Stimulated activated CD8-positive, alpha-beta memory T cell treated with anti-CD3 and anti-CD28 coated beads, Interleukin-12 subunit alpha, Interleukin-12 subunit beta, amount 100 ng/mL, for 4 hours (primary cell): Measurements from ENCODE around the gene OR5B2.
"Not testable (repeated sequence)": the region's sequence is repeated elsewhere in the genome, so short reads cannot be mapped to it uniquely, and the experiment has no call there.

Experiments used
- DNase-seq: peaks from one replicate; pipeline ENCODE4 v3.0.0-alpha.2; 2020; ENCODE audit warnings: low read depth

The OR5B2 gene

DNA sequence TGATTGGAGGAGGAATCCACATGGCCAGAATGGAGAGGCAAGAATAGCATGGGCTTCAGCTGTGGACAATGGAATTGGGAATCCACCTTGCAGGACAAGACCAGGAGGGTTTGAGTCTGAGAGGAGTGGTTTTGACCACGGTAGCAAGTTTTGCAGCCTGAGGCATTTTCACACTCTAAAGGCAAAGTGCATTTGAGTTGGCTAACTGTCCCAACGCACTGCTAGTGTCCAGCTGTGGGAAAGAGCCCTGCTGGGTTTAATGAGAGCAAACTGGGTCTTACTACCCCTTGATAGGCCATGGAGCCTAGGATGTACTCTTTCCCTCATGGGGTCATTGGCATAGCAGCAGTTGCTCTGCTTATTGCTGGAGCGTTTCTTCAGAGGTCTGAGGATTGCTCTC, at the start of gene OR5B2:
OR5B2 (minus strand) TSS at position 101 of the 400 bp plus-strand sequence. CDS start 4,860 bp downstream, outside the sequence.
- DNase-seq = no peak

DNA sequence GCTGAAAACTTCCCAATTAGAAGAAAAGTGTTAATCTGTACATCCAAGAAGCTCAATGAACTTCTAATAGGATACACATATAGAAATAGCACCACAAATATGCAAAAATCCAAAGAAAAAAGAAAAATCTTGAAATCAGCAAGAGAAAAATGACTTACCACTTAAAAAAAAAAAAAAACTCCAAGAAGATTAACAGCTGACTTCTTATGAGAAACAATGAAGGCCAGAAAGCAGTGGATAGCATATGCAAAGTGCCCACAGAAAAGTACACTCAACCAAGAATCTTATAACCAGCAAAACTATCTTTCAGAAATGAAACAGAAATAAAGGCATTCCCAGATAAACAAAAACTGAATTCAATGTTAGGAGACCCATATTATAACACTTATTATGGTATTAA, 44.0 kb upstream of the OR5B2 start:
- DNase-seq = no peak

DNA sequence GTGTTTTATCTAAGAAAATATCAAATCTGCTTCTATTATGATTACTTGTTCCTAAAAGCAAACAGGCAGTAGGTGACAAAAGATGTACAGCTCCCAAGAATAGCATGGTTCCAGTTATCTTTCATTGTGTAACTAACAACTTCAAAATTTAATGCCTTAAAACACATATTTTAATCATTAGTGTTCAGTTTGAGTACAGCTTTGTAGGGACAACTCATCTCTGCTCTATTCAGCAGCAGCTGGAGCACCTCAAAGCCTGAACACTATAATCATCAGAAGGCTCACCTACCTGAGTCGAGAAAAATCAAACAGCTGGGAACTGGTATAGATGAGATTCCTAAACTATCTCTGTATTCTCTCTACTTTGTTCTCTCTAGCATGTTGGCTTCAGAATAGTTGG, 38.4 kb upstream of the OR5B2 start:
- no peak for DNase-seq

DNA sequence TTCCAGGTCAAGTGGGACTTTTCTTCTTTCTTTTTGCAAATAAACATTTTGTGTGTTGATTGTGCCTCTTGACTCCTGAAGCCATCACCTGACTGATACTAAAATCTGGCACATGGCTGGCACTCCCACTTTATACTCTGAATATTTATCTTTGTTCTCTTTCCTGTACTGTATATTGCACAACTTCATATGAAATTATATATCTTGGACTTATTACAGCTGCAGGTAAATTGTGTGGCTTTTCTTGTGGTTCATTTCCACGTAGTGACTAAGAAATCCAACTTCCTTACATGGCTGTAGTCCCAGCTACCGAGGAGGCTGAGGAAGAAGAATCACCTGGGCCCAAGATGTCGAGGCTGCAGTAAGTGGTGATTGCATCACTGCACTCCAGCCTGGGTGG, 37.8 kb upstream of the OR5B2 start:
- no peak for DNase-seq

DNA sequence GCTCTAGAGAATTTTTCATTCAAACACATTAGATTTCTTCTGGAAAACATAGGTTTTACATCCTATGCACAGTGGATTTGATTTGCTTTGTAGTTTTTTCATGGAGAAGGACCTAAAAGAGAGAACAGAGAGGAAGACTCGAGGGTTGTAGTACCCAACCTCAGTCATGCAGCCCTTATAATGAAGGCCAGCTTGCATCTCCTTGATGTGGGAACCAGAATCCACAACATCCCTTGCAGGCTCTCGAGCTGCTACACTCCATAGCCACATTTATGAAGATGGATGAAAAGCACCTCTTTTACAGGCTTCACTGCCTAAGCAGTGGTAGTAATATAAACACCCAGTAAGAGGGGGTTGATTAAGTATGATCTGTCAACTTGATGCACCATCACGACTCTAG, 23.7 kb upstream of the OR5B2 start:
- DNase-seq = no peak

DNA sequence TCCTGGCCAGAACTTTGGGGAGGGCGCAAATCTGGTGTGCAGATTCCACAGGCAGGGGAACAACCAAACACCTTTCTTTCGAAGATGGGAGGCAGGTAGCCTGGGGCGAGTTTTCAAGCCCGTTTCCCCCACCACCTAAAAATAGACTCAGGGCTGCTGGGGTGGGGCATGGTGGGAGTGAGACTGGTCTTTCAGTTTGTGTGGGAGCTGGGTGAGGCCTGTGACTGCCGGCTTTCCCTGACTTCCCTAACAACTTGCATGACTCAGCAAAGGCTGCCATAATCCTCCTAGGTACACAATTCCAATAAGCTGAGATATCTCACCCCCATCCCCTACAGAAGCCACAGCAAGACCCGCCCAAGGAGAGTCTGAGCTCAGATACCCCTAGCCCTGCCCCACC, 18.4 kb upstream of the OR5B2 start:
- no peak for DNase-seq

DNA sequence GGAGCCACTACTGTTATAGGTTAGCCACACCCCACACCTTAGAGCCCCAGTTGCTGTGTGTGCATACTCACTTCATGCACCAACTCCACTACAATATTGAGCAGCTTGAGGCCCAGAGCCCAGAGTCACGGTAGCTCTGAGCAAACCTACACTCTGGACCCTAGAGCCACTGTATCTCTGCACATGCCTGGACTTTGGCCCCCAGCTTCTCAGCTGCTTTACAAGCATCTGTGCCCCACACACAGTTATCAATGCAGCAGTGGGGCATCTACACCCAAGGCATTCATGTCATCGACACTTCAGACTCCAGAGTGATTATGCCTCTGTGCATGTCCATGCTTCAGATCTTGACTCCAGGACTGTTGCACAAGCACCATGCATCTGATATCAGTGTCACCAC, 16.4 kb upstream of the OR5B2 start:
- no peak for DNase-seq

DNA sequence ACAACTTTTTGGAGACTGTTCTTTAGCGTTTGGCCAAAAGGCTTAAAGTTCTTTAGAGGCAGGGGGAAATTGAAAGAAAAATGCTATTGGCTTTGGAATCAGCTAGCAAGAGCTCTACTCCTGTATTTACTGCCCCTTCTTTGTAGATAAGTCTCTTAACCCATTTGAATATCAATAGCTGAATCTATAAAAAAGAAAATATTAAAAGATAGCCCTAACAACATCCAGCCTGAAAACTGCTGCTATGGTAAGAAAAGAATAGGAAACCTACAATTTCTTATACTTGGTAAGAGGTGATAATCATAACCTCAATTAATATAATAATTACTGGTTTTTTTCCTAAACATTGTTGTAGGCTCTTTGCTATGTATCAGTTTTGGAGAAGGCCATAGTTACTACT, 14.2 kb upstream of the OR5B2 start, which contains the start of gene OR5B12:
OR5B12 (minus strand) TSS at position 101 of the 400 bp plus-strand sequence. CDS start 2,085 bp downstream, outside the sequence.
- no peak for DNase-seq

DNA sequence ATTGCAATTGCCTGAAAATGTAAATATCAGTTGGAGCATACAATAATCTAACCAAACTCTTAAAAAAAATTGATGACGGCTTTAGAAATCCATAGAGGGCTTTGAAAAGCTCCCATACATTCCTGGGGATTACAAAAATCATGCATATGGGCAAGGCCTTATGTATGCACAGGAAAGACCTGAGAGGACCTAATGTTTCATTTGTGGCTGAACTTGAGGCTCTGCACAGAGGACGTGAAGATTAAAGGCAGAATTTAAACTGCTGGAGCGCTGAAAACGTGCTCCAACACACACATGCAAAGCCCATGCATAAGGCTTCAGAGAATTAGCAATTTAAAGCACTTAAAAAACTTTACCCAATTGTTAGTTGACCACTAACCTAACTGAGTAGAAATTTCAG, 10.6 kb upstream of the OR5B2 start:
- DNase-seq = no peak

DNA sequence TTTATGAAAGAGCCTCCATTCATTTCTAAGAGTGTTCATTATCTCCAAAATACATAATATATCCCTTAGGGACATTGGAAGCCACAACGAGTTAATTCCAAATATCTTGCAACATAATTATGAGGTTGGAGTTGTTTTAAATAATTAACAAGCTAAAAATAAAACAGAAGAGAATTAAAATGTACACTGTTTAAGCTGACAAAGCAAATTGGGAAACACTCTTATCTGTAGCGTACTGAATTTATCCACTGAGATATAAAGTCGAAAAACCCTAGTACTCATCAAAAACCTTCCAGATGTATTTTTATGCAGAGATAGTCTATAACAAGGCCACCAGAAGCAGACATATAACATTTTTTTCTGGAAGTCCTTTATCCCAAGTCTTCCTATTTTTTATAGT, 6.3 kb upstream of the OR5B2 start:
- DNase-seq = no peak

DNA sequence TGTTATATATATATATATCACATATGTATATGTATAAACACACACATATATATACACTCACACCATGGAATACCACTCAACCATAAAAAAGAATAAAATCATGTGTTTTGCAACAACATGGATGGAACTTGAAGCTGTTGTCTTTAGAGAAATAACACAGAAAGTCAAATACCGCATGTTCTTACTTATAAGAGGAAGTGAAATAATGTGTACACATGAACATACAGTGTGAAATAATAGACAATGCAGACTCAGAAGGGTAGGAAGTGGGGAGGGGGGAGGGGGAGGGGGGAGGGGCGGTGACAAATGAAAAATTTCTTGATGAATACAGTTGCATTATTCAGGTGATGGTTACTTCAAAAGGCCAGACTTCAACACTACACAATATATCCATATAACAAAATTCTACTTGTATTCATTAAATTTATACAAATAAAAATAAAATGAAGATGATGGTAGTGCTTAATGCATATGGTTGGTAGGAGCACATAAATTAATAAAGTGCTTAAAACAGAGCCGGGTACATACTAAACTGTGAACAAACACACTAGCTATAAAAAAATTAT, 5.8 kb upstream of the OR5B2 start:
- no peak for DNase-seq

DNA sequence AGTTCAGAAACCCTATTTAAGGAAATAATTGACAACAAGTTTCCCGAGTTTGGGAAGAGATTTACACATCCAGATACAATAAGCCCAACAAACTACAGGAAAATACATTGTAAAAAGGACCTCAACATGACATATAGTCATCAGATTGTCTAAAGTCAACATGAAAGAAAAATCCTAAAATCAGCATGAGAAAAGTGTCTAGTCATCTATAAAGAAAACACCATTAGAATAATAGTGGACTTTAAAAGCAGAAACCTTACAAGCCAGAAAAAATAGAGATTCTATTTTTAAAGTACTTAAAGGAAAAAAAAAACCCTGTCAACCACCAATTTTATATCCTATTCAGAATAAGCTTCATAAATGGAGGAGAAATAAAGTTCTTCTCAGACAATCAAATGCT, 1.4 kb upstream of the OR5B2 start:
- DNase-seq = no peak

DNA sequence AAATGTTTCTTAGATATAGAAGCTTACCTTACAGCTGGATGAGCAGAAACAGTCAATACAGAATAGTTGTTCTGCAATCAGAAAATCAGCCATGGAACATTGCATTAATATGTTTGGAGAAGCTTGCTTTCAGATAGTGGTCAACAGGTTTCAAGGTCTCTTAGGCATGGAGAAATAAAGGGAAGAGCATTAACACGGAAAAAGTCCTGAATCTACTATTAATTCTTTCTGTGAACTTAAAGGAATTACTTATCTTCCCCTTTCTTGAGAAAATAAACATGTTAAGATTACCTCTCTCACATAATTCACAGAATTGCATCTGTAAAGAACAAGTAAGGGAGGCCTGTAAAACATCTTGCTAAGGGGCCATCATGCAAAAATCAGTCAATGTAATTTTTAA, 21.1 kb downstream of the OR5B2 start, which contains the start of gene OR5B3:
OR5B3 (minus strand) TSS at position 101 of the 400 bp plus-strand sequence. CDS start 3,465 bp downstream, outside the sequence.
- DNase-seq = no peak

DNA sequence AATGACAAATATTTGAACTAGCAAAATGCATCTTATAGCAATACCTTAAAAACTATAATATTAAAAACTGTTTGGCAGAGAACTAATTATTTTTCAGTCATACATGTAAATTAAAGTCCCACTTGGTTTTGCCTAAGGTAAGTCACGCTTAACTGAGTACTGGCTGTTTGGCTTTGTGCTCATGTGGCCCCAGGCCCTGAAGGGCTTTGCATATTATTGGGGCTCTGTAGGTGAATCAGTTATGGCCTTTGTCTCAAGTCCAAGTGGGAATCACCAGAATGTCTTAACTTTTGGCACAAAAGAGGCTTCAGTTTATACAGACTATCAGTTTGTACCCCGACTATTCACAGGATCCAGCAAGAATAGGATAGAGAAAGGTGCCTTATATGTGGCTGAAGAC, 28.3 kb downstream of the OR5B2 start:
- DNase-seq = not testable (repeated sequence)

DNA sequence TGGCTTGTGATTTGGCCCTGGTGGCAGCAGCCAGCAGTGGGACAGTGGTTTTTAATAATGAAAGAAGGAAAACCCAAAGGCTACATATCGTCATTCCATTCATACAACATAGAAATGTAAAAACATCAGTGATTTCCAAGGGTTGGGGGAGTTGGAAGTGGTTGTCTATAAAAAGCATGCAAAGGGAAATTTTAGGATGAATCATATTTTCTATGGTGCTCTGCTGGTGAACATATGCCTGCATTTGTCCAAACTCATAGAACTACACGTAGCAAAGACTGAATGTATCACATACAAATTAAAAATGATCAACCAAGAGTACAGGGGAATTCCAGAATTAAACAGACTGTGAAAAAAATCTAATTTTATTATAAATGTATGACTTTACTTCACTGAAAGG, 32.3 kb downstream of the OR5B2 start:
- no peak for DNase-seq

DNA sequence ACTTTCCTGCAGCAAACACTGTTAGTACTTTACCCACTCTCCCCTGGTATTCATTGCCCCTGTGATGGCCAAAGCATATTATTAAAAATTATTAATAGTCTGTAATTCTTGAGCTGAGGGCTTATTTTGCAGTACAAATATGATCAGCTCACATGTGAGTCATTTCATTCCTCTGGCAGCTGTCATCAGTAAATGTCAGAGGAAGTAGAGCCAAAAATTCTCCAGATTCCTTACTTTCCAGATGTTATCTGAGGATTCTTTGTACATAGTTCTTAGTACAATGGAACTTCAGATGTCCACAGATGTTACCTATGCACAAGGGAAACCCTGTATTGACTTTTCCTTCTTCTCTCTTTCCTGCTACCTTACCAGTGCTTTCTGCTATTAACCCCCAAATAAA, 33.7 kb downstream of the OR5B2 start:
- no peak for DNase-seq

DNA sequence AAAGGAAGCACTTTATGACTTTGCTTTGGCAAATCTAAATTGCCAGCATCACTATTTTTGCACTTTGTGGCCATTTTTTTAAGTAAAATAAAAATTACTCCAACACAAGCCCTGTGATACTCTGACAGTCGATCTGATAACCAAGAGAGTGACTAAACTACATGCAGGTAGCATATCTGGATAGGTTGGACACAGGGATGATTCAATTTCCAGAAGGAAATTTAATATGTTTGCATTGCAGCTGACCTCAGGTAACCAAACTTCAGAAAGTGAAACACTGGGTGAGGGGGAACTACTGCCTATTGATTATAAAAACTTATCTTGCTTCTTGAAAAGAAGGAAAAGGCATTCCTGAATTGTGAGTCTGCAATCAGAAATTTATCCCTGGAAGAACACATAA, 35.2 kb downstream of the OR5B2 start:
- DNase-seq = no peak

DNA sequence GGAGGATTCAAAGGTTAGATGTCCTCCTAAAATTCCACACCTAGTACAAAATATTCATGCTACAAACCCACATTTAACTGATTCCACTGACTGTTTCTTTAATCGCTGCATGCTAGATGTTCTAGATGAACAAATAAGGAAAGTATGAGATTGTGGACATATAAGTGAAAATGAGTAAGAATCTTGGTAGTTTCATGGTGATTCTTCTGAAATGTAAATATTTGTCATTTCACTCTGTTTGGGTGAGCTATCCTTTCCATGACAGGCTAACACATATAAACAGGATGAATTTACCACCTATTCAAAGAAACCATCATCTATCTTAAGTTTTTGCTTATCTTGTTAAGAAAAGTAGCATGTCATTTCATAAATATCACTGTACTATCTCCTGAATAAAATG, 36.0 kb downstream of the OR5B2 start:
- no peak for DNase-seq

DNA sequence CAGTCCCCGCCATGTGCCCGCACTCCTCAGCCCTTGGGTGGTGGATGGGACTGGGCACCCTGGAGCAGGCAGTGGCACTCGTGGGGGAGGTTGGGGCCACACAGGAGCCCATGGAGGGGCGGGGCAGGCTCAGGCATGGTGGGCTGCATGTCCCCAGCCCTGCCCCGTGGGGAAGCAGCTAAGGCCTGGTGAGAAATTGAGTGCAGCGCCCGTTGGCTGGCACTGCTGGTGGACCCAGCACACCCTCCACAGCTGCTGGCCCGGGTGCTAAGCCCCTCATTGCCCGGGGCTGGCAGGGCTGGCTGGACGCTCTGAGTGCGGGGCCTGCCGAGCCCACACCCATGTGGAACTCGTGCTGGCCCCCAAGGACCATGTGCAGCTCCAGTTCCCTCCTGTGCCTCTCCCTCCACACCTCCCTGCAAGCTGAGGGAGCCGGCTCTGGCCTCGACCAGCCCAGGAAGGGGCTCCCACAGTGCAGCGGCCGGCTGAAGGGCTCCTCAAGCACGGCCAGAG, 37.3 kb downstream of the OR5B2 start:
- no peak for DNase-seq
